ENCODE measurements around the gene HNF1B. TPM values are rescaled to one million over a fixed set of nuclear protein-coding genes. Genes with fewer than 3 reads are reported as not detected.

HNF1B gene
- total and polyA plus RNA-seq, 12 donors: not detected

- Histone ChIP-seq H3K9me3 (no peaks in the 10 kb centered on the region), H3K4me3 (no peak overlapping the region), H3K4me1 (peaks cover 0 to 16% (median 0%) of the 10 kb centered on the region in 9 donors), H3K27me3 (peaks cover 0 to 17% (median 4%) of the 10 kb centered on the region in 7 donors), H3K27ac (peak overlapping the region in 3 of 10 donors; percentile 9 to 50 (median 43)), H3K36me3 (no peaks in the 10 kb centered on the region)
- TF ChIP-seq CTCF (IDR thresholded peaks at IDR 0.05): no peak
- ATAC-seq (no peak), DNase-seq (no peak)
- intact Hi-C loops (cut with DNase I): loop anchor here in 1 of 10 donors (10.0 kb wide), 1 partner anchor 63 kb away; no protein-coding TSS in a partner anchor
- WGBS, 2 donors: 70 to 78% methylated on average over 3 of the region's 3 CpGs
Observed at GRCh38 chr17:37717627-37718323, 27.1 kb downstream of the HNF1B start.

GRCh38 chr17:37714897-37715296, 30.0 kb downstream of the HNF1B start:
- WGBS, 2 donors: 66 to 69% methylated on average over 4 of the region's 4 CpGs
- Histone ChIP-seq H3K36me3 (no peaks in the 10 kb centered on the region), H3K27me3 (peaks cover 0 to 22% (median 11%) of the 10 kb centered on the region in 7 donors), H3K27ac (no peak overlapping the region), H3K4me3 (no peak overlapping the region), H3K4me1 (peaks cover 0 to 16% (median 0%) of the 10 kb centered on the region in 9 donors), H3K9me3 (no peaks in the 10 kb centered on the region)
- intact Hi-C loops (cut with DNase I): loop anchor here in 2 of 10 donors (5.0 to 10.0 kb wide), 3 partner anchors 47 to 60 kb away; no protein-coding TSS in a partner anchor
- no peak for TF ChIP-seq CTCF (IDR thresholded peaks at IDR 0.05)
- DNase-seq (no peak), ATAC-seq (no peak)

- Histone ChIP-seq H3K9me3 (no peaks in the 10 kb centered on the region), H3K27ac (no peak overlapping the region), H3K4me1 (peaks cover 0 to 16% (median 0%) of the 10 kb centered on the region in 9 donors), H3K36me3 (no peaks in the 10 kb centered on the region), H3K27me3 (peaks cover 0 to 32% (median 19%) of the 10 kb centered on the region in 7 donors), H3K4me3 (no peak overlapping the region)
- WGBS, 2 donors: 52 to 66% methylated on average over 4 of the region's 4 CpGs
- intact Hi-C loops (cut with DNase I): loop anchor here in 2 of 10 donors (5.0 to 10.0 kb wide), 3 partner anchors 49 to 59 kb away; no protein-coding TSS in a partner anchor
- TF ChIP-seq CTCF (IDR thresholded peaks at IDR 0.05): no peak
- ATAC-seq (no peak), DNase-seq (no peak)
Observed at GRCh38 chr17:37713624-37714023, 31.2 kb downstream of the HNF1B start.

- no peak overlapping the region for H3K4me3 ChIP-seq
- DNase-seq (no peak), ATAC-seq (no peak)
- 51 to 59% methylated on average over 6 of the region's 6 CpGs for WGBS, 2 donors
- no peak for TF ChIP-seq CTCF (IDR thresholded peaks at IDR 0.05)
- peaks cover 0 to 37% (median 19%) of the 10 kb centered on the region in 7 donors for H3K27me3 ChIP-seq
- no peaks in the 10 kb centered on the region for H3K9me3 ChIP-seq
- no peak overlapping the region for H3K27ac ChIP-seq
- no peaks in the 10 kb centered on the region for H3K36me3 ChIP-seq
- intact Hi-C loops (cut with DNase I): loop anchor here in 2 of 10 donors (5.0 to 10.0 kb wide), 3 partner anchors 49 to 58 kb away; no protein-coding TSS in a partner anchor
- H3K4me1 ChIP-seq: peaks cover 0 to 13% (median 0%) of the 10 kb centered on the region in 9 donors
Observed at GRCh38 chr17:37713028-37713431, 31.8 kb downstream of the HNF1B start.
